T-helper 1 cell (primary cell): ENCODE data around the gene RNPS1.
"Not testable (repeated sequence)": the region's sequence is repeated elsewhere in the genome, so short reads cannot be mapped to it uniquely, and the experiment has no call there.

Source experiments
- DNase-seq, 5 donors: peaks; one replicate each; pipeline ENCODE4 v3.0.0-alpha.2; 2012 to 2020

RNPS1 gene

DNA sequence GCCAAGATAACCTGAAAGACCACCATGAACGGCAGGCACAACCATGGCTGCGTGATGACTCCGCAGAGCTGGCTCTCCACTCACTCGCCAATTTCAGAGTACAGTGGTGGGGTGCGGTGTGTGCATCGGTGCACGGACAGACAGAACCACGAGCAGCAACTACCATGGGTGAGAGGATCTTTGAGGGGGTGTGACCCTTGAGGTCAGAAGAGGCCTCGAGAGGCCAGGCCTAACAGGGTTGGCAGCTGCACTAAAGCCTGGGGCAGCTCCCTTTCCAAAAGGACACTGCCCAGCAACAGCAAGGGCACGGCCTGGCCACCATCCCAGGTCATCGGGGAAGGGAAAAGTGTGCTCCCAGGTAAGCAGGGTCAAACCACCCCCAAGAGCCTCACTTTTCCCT lies 14.6 kb downstream of the RNPS1 start:
- DNase-seq, result no peak

DNA sequence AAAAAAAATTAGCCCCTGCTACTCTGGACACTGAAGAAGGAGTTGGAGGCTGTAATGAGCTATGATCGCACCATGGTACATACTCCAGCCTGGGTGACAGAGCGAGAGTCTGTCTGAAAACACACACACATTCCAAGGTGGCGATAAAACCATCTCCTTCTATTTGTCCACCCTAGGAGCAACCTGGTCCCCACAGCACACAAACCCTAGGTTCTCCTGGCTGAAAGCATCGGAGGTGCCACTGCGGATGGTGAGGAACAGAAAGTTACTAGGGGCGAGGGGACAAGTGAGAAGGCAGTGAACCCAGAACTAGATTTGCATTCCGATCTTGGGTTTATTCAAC lies 15.1 kb downstream of the RNPS1 start:
- DNase-seq, result no peak

DNA sequence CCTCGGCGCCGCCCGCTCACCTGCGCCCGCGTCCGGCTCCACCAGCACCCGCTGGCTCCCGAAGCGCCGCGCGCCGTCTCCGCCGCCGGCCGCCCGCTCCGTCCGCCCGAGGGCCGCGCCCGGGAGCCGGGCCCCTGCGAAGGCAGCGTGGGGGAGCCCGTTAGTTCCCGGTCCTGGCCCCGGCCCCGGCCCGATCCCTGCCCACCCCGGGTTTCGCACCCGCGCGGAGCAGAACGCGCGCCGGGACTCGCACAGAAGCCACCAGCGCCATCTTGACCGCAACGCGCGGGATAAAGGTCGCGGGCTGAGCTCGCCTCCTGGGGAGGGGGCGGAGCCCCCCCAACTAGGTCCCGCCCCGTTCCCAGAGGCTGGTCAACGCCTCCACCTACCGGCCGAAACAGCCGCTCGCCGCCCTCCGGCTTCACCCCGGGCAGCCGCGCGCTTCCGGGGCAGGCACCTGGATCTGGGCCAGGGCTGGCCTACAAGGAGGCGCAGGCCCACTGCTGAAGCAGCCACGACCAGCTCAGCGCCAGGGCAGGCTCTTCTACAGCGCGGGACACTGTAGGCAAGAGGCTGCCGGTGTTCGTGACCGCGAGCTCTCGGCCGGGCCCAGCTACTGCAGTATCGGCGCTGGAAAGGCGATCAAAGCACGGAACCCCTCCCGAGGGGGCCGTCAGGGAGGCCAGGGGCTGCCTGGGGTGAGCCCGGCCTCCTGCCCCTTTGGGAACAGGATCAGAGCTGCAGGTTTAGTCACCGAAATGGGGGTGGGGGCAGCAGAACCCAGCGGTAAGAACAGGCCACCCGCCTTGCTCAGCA lies 16.4 kb downstream of the RNPS1 start, which contains the start of gene ECI1:
ECI1 (minus strand) TSS at position 292 of the 816 bp plus-strand sequence; CDS start at position 271, 21 bp downstream.
- peak; percentile 65 to 89 (median 72) for DNase-seq

DNA sequence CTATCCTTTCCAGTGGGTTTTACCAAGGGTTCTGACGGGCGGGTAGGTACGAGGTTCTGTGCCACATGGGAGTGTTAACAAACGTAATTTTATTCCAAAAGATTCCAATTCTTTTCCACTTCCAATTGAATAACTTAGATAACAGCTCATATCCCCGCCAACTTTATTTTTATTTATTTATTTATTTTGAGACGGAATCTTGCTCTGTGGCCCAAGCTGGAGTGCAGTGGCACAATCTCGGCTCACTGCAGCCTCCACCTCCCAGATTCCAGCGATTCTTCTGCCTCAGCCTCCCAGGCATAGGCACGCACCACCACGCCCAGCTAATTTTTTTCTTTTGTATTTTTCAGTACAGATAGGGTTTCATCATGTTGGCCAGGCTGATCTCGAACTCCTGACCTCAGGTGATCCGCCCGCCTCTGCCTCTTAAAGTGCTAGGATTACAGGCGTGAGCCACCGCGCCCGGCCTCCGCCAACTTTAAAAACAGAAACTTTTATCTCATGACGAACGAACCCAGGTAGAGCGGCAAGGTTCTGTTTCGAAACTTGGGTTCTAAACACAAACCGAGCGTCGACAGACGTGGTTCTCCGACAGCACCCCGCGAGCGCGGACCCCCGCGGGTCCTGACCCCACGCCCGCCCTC lies 17.2 kb downstream of the RNPS1 start:
- DNase-seq, result peak in 3 of 5 donors; percentile 29 to 49 (median 45)

DNA sequence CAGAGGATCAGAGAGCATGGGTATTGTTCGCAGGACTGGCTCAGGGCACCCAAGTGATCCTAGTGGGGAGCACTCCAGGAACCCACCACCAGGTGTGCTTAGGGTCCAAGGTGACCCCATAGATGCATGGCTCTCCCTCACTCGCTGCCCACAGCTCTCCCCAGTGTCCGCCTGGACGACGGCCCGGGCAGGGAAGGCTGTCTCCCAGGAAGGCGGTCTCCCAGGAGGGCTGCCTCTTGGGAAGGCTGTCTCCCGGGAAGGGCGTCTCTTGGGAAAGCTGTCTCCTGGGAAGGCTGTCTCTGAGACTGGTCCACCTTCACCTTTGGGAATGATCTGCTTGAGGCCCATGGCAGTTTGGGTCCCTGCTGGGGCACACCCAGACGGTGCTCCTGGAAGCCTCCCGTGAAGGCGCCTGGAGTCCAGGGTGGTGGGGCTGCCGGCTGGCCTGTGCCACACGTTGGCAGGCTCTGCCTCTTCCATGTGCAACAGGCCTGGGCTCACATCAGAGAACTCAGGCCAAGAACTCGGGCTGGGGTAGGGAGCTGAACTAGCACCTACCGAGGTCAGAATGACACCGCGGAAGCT lies 21.5 kb downstream of the RNPS1 start:
- DNase-seq, result no peak

DNA sequence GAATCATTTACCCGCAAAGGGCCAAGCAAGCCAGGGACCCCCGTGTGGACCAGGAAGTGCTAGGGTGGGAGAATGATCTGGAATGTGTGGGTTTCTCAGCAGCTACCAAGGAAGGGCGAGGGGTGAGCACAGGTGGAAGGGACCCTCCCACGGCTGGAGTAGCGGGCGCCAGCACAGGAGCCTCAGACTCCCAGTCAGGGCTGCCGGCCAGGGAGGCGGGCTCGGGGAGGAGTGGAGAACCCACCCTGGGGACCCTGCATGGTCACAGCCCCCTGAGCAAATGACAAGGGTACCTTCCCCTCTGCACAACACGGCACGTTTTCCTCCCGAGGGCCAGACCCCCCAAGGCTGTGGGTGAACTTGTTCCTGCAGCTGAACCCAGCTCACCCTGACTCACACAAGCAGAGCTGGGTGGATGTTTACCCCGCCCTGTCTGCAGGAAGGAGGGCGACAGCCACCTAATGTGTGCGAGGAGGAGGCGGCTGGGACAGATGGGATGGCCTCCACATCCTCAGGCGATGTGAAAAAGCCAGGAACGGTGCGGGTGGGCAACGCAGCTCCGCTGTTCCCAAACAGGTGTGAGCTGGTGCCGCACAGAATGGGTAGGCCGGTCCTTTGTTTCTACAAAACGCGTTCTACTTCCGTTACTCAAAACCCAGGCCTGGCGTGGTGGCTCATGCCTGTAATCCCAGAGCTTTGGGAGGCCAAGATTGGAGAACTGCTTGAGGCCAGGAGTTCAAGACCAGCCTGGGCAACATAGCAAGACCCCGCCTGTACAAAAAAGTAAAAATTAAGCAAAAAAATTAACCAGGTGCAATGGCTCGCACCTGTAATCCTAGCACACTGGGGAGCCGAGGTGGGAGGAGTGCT lies 22.8 kb downstream of the RNPS1 start:
- no peak for DNase-seq

DNA sequence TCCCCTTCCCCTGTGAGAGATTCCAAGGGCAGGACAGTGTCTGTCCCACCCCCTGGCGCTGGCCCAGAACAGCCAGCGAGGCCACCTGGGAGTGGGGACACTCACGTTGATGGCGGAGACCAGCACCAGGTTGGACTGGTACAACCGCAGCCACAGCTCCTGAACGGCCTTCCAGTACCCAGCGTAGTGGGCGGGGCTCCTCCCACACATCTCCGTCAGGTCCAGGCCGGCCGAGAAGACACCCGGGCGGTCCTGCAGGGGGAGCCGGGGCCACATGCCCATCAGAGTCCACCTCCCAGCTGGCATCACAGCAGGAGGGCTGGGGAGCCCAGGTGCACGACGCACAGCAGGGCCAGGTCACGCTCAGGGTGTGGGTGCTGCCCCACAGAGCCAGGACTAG lies 23.6 kb downstream of the RNPS1 start:
- DNase-seq, result no peak

DNA sequence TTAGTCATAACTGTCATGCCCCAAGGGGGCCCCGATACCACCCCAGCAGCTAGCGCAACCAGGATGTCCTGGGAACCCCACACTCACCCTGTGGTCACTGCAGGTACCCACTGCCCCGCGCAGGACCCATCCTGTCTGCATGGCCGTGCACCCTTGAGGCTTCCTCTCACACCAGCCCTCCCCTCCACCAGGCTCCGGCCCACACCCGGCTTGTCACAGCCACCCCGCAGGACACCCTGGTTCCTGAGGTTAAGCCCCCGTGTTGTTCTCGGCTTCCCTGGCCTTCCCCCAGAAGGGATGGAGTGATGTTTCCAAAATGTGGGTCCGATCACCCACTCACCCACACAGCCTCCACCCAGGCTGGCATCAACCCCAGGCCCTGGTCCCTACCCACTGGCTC lies 24.1 kb downstream of the RNPS1 start:
- DNase-seq, result no peak

DNA sequence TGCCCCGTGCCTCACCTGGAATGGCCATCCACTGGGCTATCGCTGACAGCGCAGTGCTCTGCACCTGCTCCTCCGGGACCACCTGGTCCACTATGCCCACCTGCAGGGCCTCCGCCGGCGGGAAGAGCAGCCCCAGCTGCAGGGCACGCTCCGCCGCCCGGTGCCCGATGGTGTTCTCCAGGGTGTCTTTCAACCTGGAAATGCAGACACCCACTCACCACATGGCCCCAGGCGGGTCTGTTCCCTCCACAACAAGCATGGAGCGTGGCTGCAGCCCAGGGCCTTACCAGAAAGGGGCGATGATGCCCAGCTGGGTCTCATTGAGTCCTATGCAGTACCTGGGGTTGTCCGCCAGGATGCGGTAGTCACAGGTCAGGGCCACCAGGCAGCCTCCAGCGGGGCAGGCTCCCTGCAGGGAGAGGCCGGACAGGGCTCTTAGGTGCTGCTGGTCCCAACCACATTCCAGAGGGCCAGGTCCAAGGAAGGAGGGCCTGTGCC lies 24.8 kb downstream of the RNPS1 start:
- DNase-seq, result no peak

DNA sequence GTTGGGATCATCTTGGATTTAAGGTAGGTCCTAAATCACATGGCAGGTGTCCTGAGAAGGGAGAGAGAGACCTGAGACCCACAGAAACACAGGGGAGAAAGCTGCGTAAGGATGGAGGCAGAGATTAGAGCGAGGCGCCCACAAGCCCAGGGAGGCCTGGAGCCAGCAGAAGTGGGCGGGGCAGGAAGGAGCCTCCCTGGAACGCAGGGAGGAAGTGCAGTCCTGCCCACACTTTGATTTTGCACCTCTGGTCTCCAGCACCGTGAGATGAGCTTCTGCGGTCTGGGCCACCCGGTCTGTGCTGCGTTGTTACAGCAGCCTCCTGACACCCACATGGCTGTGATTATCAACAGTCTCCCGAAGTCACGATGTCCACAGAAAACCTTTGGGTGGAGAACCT lies 25.3 kb downstream of the RNPS1 start:
- DNase-seq, result no peak

DNA sequence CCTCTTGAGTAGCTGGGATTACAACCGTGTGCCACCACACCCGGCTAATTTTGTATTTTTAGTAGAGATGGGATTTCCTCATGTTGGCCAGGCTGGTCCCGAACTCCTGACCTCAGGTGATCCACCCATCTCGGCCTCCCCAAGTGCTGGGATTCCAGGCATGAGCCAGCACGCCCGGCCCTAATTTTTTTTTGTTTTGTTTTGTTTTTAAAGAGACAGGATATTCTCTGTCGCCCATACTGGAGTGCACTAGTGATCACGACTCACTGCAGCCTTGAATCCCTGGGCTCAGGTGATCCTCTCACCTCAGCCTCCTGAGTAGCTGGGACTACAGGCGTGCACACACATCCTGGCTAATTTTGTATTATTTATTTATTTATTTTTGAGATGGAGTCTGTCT lies 27.6 kb downstream of the RNPS1 start:
- not testable (repeated sequence) for DNase-seq

DNA sequence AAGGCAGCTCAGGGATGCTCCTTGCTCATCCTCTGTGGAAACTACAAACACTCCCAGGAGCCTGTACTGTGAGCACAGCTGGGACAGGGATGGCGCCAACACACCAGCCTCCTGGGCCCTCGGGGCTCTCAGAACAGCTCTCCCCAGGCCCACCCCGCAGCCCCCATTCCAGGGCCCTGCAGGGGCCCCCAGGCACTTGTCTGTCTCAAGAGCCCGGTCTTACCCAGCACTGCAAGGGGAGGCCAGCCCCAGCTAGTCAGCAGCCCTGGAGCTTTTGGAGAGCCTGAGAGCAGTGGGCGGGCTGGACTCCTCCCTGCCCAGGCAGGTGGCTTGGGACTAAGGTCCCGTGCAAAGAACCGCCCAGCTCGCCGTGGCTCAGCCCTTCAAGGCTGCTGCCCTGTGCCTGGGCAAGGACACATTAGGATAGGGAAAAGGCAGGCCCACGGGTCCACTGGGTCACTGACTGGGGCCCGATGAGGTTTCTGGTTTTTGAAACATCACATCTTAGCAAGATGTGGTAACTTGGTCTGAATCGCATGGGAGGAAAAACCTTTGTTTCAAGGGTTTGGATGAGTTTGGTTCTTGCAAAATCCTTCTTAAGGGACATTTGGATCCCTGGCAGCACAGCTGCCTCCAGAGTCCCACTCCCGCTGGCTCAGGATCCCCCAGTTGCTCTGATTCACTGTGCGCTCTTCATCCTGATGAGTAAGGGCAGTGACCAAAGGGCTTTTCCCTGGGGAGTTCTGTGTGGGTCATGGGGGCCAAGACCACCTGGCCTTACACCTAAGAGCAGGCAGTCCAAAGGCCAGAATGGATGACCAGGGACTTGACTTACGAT lies 28.9 kb downstream of the RNPS1 start:
- DNase-seq, result no peak

DNA sequence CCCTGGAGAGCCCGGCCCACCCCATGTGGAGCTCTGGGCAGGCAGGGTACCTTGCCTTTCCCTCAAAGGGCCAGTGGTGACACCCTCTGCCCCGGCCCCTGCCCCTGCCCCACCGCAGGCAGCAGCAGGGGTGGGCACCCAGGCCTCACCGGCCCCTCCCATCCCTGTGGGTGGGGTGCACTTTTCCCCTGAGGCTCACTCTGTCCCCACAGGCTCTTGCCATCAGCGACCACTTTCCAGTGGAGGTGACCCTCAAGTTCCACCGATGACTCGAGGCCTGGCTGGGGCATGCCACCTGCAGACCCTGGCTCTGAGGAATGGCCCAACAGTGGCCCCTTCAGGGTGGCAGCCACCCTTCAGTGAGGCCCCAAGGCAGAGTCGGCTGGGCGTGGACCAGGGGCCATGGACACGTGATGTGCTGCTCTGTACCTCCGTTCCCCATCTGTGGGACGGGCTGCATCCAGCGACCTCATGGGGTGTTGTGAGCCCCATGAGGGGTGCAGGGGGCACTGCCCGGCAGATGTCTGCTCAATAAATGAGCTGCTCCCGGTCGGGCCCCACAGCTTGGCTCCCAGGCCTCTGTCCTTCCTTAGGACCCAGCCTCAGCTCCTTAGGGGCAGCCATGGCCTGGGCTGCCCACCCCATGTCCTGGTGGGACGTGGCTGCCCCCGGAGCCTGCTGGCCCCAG lies 29.6 kb downstream of the RNPS1 start:
- DNase-seq, result no peak

DNA sequence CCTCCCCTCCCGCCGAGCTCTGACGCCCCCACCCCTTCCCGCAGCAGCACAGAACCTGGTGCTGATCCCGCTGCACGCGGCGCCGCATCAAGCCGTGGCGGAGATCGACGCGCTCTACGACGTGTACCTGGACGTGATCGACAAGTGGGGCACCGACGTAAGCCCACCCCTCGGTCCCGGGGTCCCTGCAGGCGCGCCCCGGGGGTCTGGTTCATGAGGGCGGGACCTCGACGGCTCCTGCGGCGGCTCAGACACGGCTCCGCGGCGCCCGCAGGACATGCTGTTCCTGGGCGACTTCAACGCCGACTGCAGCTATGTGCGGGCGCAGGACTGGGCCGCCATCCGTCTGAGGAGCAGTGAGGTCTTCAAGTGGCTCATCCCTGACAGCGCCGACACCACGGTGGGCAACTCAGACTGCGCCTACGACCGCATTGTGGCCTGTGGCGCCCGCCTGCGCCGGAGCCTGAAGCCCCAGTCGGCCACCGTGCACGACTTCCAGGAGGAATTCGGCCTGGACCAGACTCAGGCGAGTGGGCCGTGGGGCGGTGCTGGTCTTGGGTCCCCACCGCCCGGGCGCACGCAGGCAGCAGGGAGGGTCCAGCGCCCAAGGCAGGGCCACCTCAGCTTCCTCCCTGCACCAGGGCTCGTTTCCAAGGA lies 30.3 kb downstream of the RNPS1 start:
- no peak for DNase-seq

DNA sequence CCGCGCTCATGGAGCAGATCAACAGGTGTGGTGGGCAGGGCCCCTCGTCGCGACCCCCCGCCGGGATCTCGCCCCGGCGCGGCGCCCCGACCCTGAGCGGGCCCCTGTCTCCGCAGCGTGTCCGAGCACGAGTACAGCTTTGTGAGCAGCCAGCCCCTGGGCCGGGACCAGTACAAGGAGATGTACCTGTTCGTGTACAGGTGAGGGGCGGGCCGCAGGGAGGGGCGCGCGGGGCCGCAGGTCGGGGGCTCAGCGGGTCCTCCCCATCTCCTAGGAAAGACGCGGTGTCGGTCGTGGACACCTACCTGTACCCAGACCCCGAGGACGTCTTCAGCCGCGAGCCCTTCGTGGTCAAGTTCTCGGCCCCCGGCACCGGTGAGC lies 30.8 kb downstream of the RNPS1 start:
- DNase-seq, result no peak

DNA sequence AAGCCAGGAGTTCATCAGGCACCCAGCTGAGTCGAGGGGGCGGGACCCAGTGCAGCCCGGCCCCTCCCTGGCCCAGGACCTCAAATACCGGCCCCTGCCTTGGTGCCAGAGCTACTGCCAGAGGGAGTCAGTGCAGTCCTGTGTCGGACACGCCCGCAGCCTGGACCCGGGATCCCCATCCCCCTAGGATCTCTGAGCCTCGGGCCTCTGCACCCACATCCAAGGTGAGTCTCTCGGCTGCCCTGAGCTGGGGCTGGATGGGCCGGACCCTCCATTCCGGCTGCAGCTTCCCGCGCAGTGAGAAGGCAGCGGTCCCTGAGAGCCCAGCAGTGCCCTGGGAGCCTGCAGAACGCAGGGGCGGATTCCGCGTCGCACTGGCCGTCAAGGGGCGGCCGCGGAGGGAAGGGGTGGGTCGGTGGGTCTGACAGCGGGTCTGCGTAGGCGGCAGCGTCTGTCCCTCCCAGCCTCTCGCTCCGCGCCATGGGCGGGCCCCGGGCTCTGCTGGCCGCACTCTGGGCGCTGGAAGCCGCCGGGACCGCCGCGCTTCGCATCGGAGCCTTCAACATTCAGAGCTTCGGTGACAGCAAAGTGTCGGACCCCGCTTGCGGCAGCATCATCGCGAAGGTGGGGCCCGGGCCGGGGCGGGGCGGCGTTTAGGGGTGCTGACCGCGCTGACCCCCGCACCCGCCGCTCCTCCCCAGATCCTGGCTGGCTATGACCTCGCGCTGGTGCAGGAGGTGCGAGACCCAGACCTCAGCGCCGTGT lies 31.4 kb downstream of the RNPS1 start, which contains the start of gene DNASE1L2:
DNASE1L2 (plus strand) TSS at position 108 of the 765 bp plus-strand sequence; CDS start at position 481, 373 bp downstream.
- no peak for DNase-seq

DNA sequence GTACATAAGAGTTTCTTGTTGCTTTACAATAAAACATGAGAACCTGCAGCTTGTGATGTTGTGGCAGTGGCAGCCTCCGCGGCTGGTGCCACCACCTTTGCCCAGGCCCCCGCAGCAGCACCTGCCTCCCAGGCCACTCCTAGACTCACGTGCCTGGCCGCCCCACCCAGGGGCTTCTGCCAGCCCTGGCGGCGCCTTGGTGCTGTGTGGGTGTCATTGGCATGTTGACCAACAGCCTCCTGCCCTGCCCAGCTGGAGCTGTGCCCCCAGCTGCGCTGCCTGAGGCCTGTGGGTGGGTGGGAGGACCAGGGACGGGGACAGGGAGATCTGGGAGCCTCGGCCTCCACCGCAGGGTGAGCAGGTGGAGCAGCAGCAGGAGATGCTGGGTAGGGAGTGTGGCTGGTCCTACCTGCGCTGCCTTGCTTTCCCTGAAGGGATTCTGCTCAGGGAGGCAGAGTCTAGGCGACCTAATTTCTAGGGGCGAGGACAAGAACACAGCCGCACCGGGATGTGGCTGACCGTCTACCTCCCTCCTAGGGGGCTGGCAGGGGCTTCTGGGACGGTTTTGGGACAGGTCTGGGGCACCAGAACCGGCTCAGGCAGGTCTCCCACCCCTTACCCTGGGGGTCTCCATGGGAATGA lies 32.1 kb downstream of the RNPS1 start:
- DNase-seq, result no peak

DNA sequence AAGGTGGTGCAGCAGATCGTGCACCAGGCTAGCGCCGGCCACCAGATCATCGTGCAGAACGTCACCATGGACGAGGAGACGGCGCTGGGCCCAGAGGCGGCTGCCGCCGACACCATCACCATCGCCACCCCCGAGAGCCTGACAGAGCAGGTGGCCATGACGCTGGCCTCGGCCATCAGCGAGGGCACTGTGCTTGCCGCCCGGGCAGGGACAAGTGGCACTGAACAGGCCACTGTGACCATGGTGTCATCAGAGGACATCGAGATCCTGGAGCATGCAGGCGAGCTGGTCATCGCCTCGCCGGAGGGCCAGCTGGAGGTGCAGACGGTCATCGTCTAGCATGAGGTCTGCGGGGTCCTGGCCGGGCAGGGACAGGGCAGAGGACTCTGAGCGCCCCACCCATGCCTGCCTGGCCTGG lies 32.7 kb downstream of the RNPS1 start:
- DNase-seq, result no peak

DNA sequence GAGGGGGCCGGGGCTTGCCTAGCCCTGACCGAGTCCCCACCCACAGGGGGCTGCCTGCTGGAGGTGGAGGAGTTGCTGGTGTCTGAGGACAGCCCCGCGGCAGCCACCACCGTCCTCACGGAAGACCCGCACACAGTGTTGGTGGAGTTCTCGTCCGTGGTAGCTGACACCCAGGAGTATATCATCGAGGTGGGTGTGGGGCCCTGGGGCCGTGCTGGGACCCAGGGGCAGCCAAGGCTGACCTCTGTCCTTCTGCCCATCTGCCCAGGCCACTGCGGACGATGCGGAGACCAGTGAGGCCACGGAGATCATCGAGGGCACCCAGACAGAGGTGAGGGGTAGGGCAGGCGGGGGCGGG lies 33.1 kb downstream of the RNPS1 start:
- DNase-seq, result no peak
